GM12872 (cell line): ENCODE data around the gene TRAK1.

Experiments used
- CTCF ChIP-seq: IDR thresholded peaks from 3 replicates; pipeline ENCODE4 v1.5.1; 2011; ENCODE audit warnings: low read depth, mild to moderate bottlenecking, low read length, moderate library complexity; ENCODE audit not compliant: insufficient read depth

The TRAK1 gene

GRCh38 chr3:42081838-42082473 is 9.2 kb upstream of the TRAK1 start:
- no peak for TF ChIP-seq CTCF

- no peak for TF ChIP-seq CTCF
These were observed 6.6 kb upstream of the TRAK1 start for GRCh38 chr3:42084586-42084985.

GRCh38 chr3:42085641-42086376 is 5.3 kb upstream of the TRAK1 start:
- no peak for TF ChIP-seq CTCF

- no peak for TF ChIP-seq CTCF
These were observed 2.2 kb upstream of the TRAK1 start for GRCh38 chr3:42088803-42089530.

GRCh38 chr3:42092006-42092405 is 849 bp downstream of the TRAK1 start:
- TF ChIP-seq CTCF, result no peak

GRCh38 chr3:42094128-42094527 is 3.0 kb downstream of the TRAK1 start:
- no peak for TF ChIP-seq CTCF

GRCh38 chr3:42094691-42095391 is 3.7 kb downstream of the TRAK1 start:
- no peak for TF ChIP-seq CTCF
